ENCODE data around the gene IGFBP1.

The IGFBP1 gene

DNA sequence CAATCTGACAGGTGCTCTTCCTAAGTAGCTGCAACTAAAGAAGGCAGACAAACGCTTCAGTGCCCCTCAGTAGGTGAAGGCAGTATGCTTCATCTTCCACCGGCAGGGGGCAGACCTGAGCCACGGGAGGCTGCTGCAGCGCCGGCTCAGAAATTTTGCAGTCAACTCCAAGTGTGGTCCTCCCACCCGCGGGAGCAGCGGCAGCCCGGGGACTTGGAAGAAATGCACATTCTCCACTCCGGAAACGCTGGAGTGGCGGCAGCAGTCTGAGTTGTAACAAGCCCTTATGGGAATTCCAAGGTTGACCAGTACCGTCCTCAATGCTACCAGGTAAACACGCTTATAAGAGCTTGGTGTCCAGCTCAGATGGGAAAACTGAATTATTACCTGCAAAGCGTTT, 29.4 kb downstream of the IGFBP1 start:
- Histone ChIP-seq H3K4me3 (replicated peaks; ENCODE audit: insufficient read depth, low read length) (no peak overlapping the region), H3K27me3 (ENCODE audit: insufficient read depth, poor library complexity, severe bottlenecking) (peaks cover 41% of the 10 kb centered on the region), H3K27ac (replicated peaks) (no peak overlapping the region)
- TF ChIP-seq, protein P1, sequence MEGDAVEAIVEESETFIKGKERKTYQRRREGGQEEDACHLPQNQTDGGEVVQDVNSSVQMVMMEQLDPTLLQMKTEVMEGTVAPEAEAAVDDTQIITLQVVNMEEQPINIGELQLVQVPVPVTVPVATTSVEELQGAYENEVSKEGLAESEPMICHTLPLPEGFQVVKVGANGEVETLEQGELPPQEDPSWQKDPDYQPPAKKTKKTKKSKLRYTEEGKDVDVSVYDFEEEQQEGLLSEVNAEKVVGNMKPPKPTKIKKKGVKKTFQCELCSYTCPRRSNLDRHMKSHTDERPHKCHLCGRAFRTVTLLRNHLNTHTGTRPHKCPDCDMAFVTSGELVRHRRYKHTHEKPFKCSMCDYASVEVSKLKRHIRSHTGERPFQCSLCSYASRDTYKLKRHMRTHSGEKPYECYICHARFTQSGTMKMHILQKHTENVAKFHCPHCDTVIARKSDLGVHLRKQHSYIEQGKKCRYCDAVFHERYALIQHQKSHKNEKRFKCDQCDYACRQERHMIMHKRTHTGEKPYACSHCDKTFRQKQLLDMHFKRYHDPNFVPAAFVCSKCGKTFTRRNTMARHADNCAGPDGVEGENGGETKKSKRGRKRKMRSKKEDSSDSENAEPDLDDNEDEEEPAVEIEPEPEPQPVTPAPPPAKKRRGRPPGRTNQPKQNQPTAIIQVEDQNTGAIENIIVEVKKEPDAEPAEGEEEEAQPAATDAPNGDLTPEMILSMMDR (IDR thresholded peaks at IDR 0.05; ENCODE audit: insufficient read depth, low read length) = peak; percentile 83
- TF ChIP-seq SPI1 (IDR thresholded peaks at IDR 0.05; ENCODE audit: borderline replicate concordance, low read depth) = no peak
- peak; percentile 25 to 59 for DNase-seq (ENCODE audit: low read depth in 1 of 2, low spot score in 1 of 2)

DNA sequence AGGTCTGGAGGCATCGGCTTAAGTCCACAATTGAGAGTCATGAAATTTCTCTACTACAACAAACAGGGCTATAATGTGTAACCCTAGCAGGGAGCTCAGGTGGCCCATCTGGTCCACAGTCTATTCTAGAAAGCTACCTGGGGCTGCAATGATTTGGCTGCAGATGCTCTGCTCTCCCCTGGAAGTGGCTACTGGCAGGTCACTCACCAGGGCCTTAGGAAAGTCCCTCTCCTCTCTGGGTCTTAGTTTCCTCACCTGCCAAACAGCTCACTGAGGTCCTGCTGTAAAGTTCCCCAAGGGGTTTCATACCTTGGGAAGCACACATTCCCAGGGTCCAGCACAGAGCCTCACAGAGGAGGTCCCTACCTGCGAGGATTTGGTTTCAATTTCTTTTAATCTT, 30.3 kb downstream of the IGFBP1 start:
- no peak for DNase-seq (ENCODE audit: low read depth in 1 of 2, low spot score in 1 of 2)
- no peak overlapping the region for H3K27ac ChIP-seq (replicated peaks)
- H3K4me3 ChIP-seq (replicated peaks; ENCODE audit: insufficient read depth, low read length) = no peak overlapping the region
- H3K27me3 ChIP-seq (ENCODE audit: insufficient read depth, poor library complexity, severe bottlenecking) = peaks cover 47% of the 10 kb centered on the region
- no peak for TF ChIP-seq GABPA (IDR thresholded peaks at IDR 0.05; ENCODE audit: low read depth)
- no peak for TF ChIP-seq POLR2AphosphoS5 (IDR thresholded peaks at IDR 0.05; ENCODE audit: low read depth)
- no peak for TF ChIP-seq SPI1 (IDR thresholded peaks at IDR 0.05; ENCODE audit: borderline replicate concordance, low read depth)
- no peak for TF ChIP-seq REST (IDR thresholded peaks at IDR 0.05; ENCODE audit: insufficient replicate concordance, low read depth)
- TF ChIP-seq, protein P1 (IDR thresholded peaks at IDR 0.05; ENCODE audit: insufficient read depth, low read length) = no peak

- no peak overlapping the region for H3K27ac ChIP-seq (replicated peaks)
- no peak for TF ChIP-seq GABPA (IDR thresholded peaks at IDR 0.05; ENCODE audit: low read depth)
- TF ChIP-seq, protein P1 (IDR thresholded peaks at IDR 0.05; ENCODE audit: insufficient read depth, low read length) = no peak
- no peak for TF ChIP-seq POLR2AphosphoS5 (IDR thresholded peaks at IDR 0.05; ENCODE audit: low read depth)
- no peak for TF ChIP-seq SPI1 (IDR thresholded peaks at IDR 0.05; ENCODE audit: borderline replicate concordance, low read depth)
- TF ChIP-seq REST (IDR thresholded peaks at IDR 0.05; ENCODE audit: insufficient replicate concordance, low read depth) = no peak
- peaks cover 49% of the 10 kb centered on the region for H3K27me3 ChIP-seq (ENCODE audit: insufficient read depth, poor library complexity, severe bottlenecking)
- no peak for DNase-seq (ENCODE audit: low read depth in 1 of 2, low spot score in 1 of 2)
- no peak overlapping the region for H3K4me3 ChIP-seq (replicated peaks; ENCODE audit: insufficient read depth, low read length)
Observed at GRCh38 chr7:45919231-45919784, 31.0 kb downstream of the IGFBP1 start.

- Histone ChIP-seq H3K27ac (replicated peaks) (no peak overlapping the region), H3K27me3 (ENCODE audit: insufficient read depth, poor library complexity, severe bottlenecking) (peaks cover 49% of the 10 kb centered on the region), H3K4me3 (replicated peaks; ENCODE audit: insufficient read depth, low read length) (no peak overlapping the region)
- TF ChIP-seq REST (IDR thresholded peaks at IDR 0.05; ENCODE audit: insufficient replicate concordance, low read depth) = no peak
- no peak for TF ChIP-seq GABPA (IDR thresholded peaks at IDR 0.05; ENCODE audit: low read depth)
- TF ChIP-seq POLR2AphosphoS5 (IDR thresholded peaks at IDR 0.05; ENCODE audit: low read depth) = no peak
- TF ChIP-seq, protein P1 (IDR thresholded peaks at IDR 0.05; ENCODE audit: insufficient read depth, low read length) = no peak
- TF ChIP-seq SPI1 (IDR thresholded peaks at IDR 0.05; ENCODE audit: borderline replicate concordance, low read depth) = no peak
- no peak for DNase-seq (ENCODE audit: low read depth in 1 of 2, low spot score in 1 of 2)
Observed at GRCh38 chr7:45919993-45920459, 31.7 kb downstream of the IGFBP1 start.
